ENCODE data around the gene RANBP17. TPM values are rescaled to one million over a fixed set of nuclear protein-coding genes. Genes with fewer than 3 reads are reported as not detected.
A peak's percentile ranks its signal among the peaks of the same experiment; 100 is the strongest.

Gene RANBP17
- total and polyA plus RNA-seq, 2 donors from 2014 or later: 2.0 to 15.4 TPM

- FAIRE-seq: no peak
- no peaks in the 10 kb centered on the region for H3K9me3 ChIP-seq (ENCODE audit: control insufficient read depth in 2 of 3, insufficient read depth in 1 of 3, low read length in 3 of 3)
- DNase-seq: no peak
- H3K36me3 ChIP-seq (ENCODE audit: control insufficient read depth in 2 of 3, insufficient read depth in 3 of 3, low read length in 3 of 3): no peaks in the 10 kb centered on the region
- H3K27ac ChIP-seq (ENCODE audit: low read depth in 2 of 2, low read length in 2 of 2): no peak overlapping the region
- H3K4me3 ChIP-seq (ENCODE audit: low read length in 3 of 3): no peak overlapping the region
- H3K9ac ChIP-seq (ENCODE audit: low read length in 3 of 3): no peak overlapping the region
- TF ChIP-seq CTCF (IDR thresholded peaks at IDR 0.05; ENCODE audit: borderline replicate concordance, extremely low read depth, insufficient read depth): no peak
- H3K27me3 ChIP-seq (ENCODE audit: control insufficient read depth, insufficient read depth, low read length): no peaks in the 10 kb centered on the region
- intact Hi-C loops (cut with DNase I): no loop called here
- no peaks in the 10 kb centered on the region for H3K4me1 ChIP-seq (ENCODE audit: control insufficient read depth in 2 of 3, insufficient read depth in 2 of 3, low read depth in 1 of 3, low read length in 3 of 3)
Observed at GRCh38 chr5:171226096-171226754, 364.4 kb downstream of the RANBP17 start.

- intact Hi-C loops (cut with DNase I): no loop called here
- FAIRE-seq: no peak
- Histone ChIP-seq H3K4me1 (ENCODE audit: control insufficient read depth in 2 of 3, insufficient read depth in 2 of 3, low read depth in 1 of 3, low read length in 3 of 3) (no peaks in the 10 kb centered on the region), H3K4me3 (ENCODE audit: low read length in 3 of 3) (no peak overlapping the region), H3K9me3 (ENCODE audit: control insufficient read depth in 2 of 3, insufficient read depth in 1 of 3, low read length in 3 of 3) (no peaks in the 10 kb centered on the region), H3K27ac (ENCODE audit: low read depth in 2 of 2, low read length in 2 of 2) (no peak overlapping the region), H3K36me3 (ENCODE audit: control insufficient read depth in 2 of 3, insufficient read depth in 3 of 3, low read length in 3 of 3) (no peaks in the 10 kb centered on the region), H3K27me3 (ENCODE audit: control insufficient read depth, insufficient read depth, low read length) (no peaks in the 10 kb centered on the region), H3K9ac (ENCODE audit: low read length in 3 of 3) (no peak overlapping the region)
- TF ChIP-seq CTCF (IDR thresholded peaks at IDR 0.05; ENCODE audit: borderline replicate concordance, extremely low read depth, insufficient read depth): no peak
- DNase-seq: peak in 1 of 5 donors; percentile 6
Observed at GRCh38 chr5:171226864-171227263, 365.0 kb downstream of the RANBP17 start.

GRCh38 chr5:171236651-171237050 is 374.8 kb downstream of the RANBP17 start:
- no peaks in the 10 kb centered on the region for H3K4me1 ChIP-seq (ENCODE audit: control insufficient read depth in 2 of 3, insufficient read depth in 2 of 3, low read depth in 1 of 3, low read length in 3 of 3)
- H3K9ac ChIP-seq (ENCODE audit: low read length in 3 of 3): no peak overlapping the region
- H3K9me3 ChIP-seq (ENCODE audit: control insufficient read depth in 2 of 3, insufficient read depth in 1 of 3, low read length in 3 of 3): no peaks in the 10 kb centered on the region
- no peak overlapping the region for H3K27ac ChIP-seq (ENCODE audit: low read depth in 2 of 2, low read length in 2 of 2)
- intact Hi-C loops (cut with DNase I): no loop called here
- FAIRE-seq (no peak), DNase-seq (no peak)
- H3K4me3 ChIP-seq (ENCODE audit: low read length in 3 of 3): no peak overlapping the region
- TF ChIP-seq CTCF (IDR thresholded peaks at IDR 0.05; ENCODE audit: borderline replicate concordance, extremely low read depth, insufficient read depth): no peak
- H3K27me3 ChIP-seq (ENCODE audit: control insufficient read depth, insufficient read depth, low read length): no peaks in the 10 kb centered on the region
- H3K36me3 ChIP-seq (ENCODE audit: control insufficient read depth in 2 of 3, insufficient read depth in 3 of 3, low read length in 3 of 3): no peaks in the 10 kb centered on the region

GRCh38 chr5:171242521-171242920 is 380.7 kb downstream of the RANBP17 start:
- H3K27ac ChIP-seq (ENCODE audit: low read depth in 2 of 2, low read length in 2 of 2): no peak overlapping the region
- H3K4me3 ChIP-seq (ENCODE audit: low read length in 3 of 3): no peak overlapping the region
- intact Hi-C loops (cut with DNase I): no loop called here
- no peaks in the 10 kb centered on the region for H3K36me3 ChIP-seq (ENCODE audit: control insufficient read depth in 2 of 3, insufficient read depth in 3 of 3, low read length in 3 of 3)
- no peak for FAIRE-seq
- H3K27me3 ChIP-seq (ENCODE audit: control insufficient read depth, insufficient read depth, low read length): no peaks in the 10 kb centered on the region
- H3K4me1 ChIP-seq (ENCODE audit: control insufficient read depth in 2 of 3, insufficient read depth in 2 of 3, low read depth in 1 of 3, low read length in 3 of 3): no peaks in the 10 kb centered on the region
- no peaks in the 10 kb centered on the region for H3K9me3 ChIP-seq (ENCODE audit: control insufficient read depth in 2 of 3, insufficient read depth in 1 of 3, low read length in 3 of 3)
- H3K9ac ChIP-seq (ENCODE audit: low read length in 3 of 3): no peak overlapping the region
- TF ChIP-seq CTCF (IDR thresholded peaks at IDR 0.05; ENCODE audit: borderline replicate concordance, extremely low read depth, insufficient read depth): no peak
- DNase-seq: no peak
